Germinal center (tissue), 1 donor: Measurements from ENCODE around the gene PAXX.
"Not testable (repeated sequence)": the region's sequence is repeated elsewhere in the genome, so short reads cannot be mapped to it uniquely, and the experiment has no call there.

Source experiments
- DNase-seq: peaks from one replicate; pipeline ENCODE4 v3.0.0; 2012; ENCODE audit warnings: mixed read lengths, low spot score

The PAXX gene

DNA sequence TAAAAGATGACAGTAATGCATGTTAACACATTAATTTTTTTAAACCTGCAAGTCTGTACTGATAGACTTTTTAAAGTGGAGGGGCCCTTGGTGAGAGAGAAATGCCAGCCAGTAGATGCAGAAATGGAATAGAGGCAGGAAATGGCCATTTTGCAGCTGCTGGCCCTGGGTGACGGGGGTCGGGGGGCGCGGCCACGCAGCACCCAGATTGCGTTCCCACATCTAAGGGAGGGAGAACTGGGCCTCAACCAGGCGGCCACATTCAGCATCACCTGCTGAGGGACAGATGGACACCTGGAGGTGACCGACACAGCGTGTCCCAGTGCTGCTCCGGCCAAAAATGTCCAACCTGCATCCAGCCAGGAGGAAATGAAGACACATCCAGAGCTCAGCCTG, 10.4 kb downstream of the PAXX start:
- no peak for DNase-seq

DNA sequence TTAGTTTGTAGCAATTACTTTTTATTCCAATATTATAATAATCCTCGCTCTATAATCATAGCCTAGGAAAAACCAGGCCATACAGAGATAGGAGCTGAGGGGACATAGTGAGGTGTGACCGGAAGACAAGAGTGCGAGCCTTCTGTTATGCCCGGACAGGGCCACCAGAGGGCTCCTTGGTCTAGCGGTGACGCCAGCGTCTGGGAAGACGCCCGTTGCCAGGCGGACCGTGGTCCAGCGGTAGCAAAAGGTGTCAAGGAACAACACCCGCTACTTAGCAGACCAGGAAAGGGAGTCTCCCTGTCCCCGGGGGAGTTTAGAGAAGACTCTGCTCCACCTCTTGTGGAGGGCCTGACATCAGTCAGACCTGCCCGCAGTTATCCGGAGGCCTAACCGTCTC, 12.1 kb downstream of the PAXX start:
- DNase-seq: not testable (repeated sequence)

DNA sequence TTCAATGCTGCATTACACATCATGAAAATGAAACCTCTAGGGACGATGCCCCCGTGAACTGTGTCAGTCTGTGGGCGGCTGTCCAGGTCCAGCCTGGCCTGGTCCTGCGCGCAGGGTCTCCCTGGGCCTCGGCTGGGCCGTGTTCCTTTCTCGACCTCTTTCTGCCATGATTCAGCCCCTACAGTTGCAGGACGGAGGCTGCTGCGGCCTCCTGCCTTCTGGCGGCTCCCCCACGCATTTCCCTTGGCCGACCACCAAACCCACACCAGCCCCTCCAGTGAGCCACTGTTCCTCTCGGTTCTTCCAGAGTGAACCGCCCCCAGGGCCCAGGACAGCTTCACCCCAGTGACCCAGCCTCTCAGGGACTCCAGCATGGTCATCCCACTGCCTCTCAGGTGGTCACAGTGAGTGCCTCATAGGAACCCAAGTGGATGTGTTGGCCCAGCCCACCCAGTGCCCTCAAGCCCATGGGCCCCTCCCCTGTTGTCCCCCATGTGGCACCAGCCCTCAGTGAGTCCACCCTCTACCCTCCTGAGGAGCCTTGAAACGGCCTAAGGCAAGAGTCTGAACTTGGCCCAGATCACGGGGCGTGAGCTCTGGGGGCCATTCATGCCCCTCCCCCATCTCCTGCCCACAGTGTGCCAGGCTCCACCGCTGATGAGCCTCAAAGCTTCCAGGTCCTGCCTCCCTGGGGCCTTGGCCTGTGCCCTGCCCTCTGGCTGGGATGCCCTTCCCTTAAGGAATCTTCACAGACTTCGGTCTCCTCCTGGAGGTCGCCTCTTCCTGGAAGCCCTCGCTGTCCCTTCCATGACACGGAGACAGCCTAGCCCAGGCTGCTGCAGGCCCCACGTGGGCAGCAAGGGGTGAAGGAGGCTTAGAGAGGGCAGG, 14.1 kb downstream of the PAXX start:
- no peak for DNase-seq

DNA sequence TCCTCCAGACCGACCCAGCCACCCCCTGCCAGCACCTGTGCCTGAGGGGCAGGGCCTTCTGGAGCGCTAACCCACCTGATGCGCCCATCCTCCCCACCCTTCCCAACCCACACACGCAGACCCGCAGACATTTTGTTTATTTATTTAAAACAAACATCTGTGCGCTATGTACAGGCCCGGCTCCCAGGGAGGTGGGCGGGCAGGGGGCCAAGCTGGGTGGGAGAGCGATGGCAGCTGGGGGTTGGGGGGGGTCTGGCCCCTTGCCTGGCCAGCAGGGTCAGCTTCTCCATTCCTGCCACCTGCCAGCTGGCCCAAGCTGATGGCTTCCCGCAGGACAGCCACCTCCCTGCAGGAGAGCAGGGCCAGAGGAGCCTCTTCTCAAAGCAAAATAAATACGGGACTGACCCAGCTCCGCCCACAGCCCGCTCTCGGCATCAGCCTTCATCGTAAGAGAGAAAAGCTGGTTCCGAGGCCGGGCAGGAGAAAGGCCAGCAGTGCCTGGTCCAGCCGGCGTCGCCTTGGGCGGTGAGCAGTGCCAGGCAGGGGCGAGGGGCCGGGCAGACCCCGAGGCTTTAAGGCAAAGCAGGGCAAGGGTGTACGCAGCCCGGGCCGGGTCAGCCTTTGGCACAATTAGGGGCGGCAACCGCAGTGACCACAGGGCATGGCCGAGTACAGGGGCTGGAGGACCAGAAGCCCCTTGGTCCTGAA, 15.0 kb downstream of the PAXX start:
- DNase-seq: no peak

DNA sequence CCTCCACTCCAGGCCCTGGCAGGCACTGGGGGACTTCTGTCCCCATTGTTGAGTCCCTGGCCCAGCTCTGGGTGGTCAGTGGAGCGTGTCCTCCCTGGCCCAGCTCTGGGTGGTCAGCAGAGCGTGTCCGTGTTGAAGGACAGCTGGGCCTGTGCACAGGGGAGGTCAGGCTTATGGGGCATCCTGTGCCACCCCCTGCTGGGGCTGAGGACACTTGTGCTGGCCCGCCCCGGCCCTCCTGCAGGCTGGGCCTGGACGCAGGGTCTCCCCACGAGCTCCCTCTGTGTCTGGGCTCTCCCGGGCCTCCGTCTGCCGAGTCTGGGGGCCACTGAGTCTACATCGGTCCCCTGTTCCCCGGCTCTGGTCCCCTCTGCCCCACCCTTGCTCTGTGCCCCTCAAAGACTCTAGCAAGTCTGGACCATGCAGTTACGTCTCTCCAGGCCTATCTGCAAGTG, 15.6 kb downstream of the PAXX start:
- DNase-seq: no peak

GRCh38 chr9:137008312-137008711, 16.1 kb downstream of the PAXX start:
- no peak for DNase-seq

GRCh38 chr9:137009217-137009616, 17.0 kb downstream of the PAXX start:
- DNase-seq: no peak

DNA sequence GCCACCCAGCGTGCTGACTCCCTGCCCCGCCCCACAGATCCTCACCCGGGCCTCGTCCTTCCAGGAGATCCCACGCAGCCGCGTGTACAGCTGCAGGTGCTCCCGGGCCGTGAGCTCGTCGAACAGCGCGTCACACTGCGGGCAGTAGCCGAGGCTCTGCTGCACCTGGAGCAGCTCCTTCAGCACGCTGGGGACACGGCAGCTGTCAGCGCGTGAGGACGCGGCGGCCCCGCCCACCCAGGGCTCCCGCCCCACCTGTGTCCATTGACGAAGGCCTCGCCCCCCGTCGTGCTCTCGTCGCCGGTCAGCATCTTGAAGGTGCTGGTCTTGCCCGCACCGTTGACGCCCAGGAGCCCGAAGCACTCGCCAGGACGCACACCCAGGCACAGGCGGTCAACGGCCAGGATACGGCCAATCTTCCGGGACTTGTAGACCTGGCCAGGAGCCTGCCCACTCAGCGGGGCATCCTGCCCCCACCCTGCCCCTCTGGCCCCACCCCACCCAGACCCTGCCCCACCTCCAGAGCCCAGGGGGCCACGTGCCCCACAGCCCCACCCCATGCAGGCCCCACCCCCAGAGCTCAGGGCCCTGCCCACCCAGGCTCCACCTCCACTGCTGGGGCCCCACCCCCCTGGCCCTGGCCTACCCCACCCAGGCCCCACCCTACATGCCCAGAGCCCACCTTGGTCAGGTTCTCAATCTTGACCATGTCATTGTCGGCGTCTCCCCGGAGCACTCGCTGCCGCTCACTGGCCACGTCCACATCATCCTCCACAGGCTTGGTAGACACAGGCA, 17.9 kb downstream of the PAXX start:
- DNase-seq: no peak

- DNase-seq: no peak
These were observed 18.9 kb downstream of the PAXX start for GRCh38 chr9:137011156-137011555.

DNA sequence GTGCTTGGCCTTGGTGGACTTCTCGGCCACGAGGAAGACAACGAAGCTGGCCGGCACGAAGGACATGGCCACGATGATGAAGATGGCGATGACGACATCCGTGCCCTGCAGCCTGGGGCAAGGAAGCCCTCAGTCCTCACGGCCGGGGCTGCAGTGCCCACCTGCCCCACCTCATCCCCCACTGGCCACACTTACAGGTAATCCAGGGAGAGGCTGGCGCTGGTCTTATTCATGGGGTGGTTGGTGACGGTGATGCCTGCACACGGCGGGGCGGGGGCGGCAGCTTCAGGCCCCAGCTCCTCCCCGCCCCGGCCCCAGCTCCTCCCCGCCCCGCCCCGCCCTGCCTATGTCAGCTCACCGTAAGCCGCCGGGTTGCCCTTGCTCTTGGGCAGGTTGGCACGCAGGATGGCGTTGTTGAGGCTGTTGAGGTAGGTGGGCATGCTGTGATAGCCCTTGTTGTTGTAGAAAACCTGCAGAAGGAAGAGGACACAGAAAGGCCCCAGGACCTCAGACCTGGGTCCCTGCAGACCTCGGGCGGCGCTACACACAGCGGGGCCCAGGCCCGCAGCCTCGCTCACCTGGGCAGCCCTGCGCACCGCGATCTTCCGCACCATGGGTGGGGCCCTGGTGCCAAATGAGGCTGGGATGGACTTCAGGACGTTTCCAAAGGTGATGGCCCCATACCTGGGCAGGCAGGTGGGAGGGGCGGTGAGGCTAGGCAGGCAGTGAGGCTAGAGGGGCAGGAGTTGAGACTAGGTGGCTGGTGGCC, 19.9 kb downstream of the PAXX start:
- DNase-seq: no peak

DNA sequence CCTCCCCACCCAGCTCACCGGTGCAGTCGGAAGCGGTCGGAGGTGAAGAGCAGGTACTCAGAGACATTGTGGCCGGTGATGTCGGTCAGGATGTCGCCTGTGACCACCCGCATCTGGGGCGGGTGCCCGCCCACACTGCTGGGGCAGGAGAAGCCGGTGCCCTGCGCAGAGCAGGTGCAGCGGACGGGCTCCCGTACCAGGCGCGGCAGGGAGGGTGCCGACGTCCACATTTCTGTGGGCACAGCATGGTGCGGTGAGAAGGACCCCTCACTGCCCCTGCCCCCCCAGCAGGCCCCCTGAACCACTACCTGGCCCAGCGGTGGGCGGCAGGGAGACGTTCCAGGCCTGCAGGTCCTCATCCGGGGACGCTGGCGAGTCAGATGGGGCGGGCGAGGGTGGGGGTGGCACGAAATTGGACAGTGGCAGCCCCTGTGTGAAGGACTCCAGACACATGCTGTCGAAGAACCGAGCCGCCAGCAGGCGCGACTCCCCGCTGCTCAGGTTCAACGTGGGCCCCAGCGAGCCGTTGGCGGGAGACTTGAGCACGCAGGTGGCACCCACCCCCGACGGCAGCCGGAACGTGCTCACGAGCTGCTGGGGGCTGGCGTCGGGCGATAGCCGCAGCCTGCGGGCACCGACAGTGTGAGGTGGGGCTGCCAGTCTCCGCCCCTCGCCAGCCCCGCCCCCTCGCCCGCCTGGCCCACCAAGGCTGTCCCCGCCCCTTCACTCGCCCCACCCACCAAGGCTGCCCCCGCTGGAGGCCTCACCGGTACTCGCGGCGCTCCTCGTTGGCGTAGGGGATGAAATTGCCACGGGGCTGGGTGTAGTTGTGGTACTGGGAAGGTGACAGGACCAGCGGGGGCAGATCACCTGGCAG, 20.7 kb downstream of the PAXX start:
- DNase-seq: no peak

- no peak for DNase-seq
These were observed 21.3 kb downstream of the PAXX start for GRCh38 chr9:137013571-137013940.

DNA sequence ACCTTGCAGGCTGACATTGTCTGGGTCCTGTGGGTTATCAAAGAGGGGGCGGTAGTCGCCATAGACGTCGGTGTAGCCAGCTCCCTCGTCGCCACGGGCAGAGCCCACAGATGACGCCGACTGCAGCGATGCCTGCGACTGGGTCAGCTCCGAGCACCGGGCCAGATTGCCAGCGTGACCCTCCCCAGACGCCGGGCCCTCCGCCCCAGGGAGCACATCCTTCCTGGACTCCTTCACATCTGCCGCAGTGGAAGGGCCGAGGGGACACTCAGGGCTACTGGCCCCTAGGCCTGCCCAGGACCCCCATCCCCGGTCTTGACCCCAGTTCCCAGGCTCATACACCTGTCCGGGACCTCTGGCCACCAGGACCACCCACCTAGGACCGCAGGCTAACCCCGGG, 21.9 kb downstream of the PAXX start:
- DNase-seq: no peak

- DNase-seq: no peak
These were observed 22.7 kb downstream of the PAXX start for GRCh38 chr9:137014776-137015539.

DNA sequence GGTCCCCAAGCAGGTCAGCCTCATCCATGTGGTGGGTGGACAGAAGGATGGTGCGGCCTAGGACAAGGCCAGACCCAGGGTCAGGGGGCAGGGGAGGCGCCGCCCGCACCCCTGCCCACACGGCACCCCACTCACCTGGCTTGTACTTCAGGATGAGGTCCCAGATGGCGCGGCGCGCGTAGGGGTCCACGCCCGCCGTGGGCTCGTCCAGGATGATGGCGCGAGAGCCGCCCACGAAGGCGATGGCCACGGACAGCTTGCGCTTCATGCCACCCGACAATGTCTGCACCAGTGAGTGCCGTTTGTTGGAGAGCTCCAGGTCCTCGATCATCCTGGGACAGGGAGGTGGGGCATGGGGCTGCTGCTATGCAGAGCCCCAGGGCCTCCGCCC, 23.3 kb downstream of the PAXX start:
- DNase-seq: no peak

- DNase-seq: no peak
These were observed 23.8 kb downstream of the PAXX start for GRCh38 chr9:137015976-137016375.

GRCh38 chr9:137016436-137016835, 24.2 kb downstream of the PAXX start:
- DNase-seq: no peak

- DNase-seq: no peak
These were observed 24.8 kb downstream of the PAXX start for GRCh38 chr9:137017071-137017470.

GRCh38 chr9:137017791-137018497, 25.7 kb downstream of the PAXX start:
- no peak for DNase-seq
